ENCODE measurements around the gene EIF2S3.

EIF2S3 gene

GRCh38 chrX:24017674-24018073 lies 37.1 kb upstream of the EIF2S3 start:
- no peaks in the 10 kb centered on the region for H3K27me3 Mint-ChIP-seq (ENCODE audit: low read depth)
- H3K27ac Mint-ChIP-seq = no peak overlapping the region
- H3K9me3 Mint-ChIP-seq = no peaks in the 10 kb centered on the region
- no peak overlapping the region for H3K4me3 Mint-ChIP-seq
- H3K4me1 Mint-ChIP-seq = peaks cover 34% of the 10 kb centered on the region
- TF ChIP-seq, protein P1, sequence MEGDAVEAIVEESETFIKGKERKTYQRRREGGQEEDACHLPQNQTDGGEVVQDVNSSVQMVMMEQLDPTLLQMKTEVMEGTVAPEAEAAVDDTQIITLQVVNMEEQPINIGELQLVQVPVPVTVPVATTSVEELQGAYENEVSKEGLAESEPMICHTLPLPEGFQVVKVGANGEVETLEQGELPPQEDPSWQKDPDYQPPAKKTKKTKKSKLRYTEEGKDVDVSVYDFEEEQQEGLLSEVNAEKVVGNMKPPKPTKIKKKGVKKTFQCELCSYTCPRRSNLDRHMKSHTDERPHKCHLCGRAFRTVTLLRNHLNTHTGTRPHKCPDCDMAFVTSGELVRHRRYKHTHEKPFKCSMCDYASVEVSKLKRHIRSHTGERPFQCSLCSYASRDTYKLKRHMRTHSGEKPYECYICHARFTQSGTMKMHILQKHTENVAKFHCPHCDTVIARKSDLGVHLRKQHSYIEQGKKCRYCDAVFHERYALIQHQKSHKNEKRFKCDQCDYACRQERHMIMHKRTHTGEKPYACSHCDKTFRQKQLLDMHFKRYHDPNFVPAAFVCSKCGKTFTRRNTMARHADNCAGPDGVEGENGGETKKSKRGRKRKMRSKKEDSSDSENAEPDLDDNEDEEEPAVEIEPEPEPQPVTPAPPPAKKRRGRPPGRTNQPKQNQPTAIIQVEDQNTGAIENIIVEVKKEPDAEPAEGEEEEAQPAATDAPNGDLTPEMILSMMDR (IDR thresholded peaks at IDR 0.05; ENCODE audit: unreplicated experiment in 3 of 3) = no peak
- peaks cover 34% of the 10 kb centered on the region for H3K36me3 Mint-ChIP-seq (ENCODE audit: low read depth)

DNA sequence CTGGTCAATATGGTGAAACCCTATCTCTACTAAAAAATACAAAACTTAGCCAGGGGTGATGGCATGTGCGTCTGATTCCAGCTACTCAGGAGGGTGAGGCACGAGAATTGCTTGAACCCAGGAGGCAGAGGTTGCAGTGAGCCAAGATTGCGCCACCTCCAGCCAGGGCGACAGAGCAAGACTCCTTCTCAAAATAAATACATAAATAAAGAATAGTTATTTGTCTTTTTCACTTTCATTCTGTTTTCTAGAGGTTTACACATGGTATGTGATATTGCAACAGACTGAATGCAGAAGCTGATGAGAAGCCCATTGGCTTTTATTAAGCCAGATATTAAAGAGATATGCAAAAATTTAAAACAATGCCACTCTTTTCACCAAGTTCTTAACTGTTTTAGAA lies 35.9 kb upstream of the EIF2S3 start:
- no peaks in the 10 kb centered on the region for H3K9me3 Mint-ChIP-seq
- TF ChIP-seq, protein P1 (IDR thresholded peaks at IDR 0.05; ENCODE audit: unreplicated experiment in 3 of 3) = no peak
- H3K27me3 Mint-ChIP-seq (ENCODE audit: low read depth) = no peaks in the 10 kb centered on the region
- H3K4me1 Mint-ChIP-seq = peaks cover 42% of the 10 kb centered on the region
- H3K36me3 Mint-ChIP-seq (ENCODE audit: low read depth) = peaks cover 39% of the 10 kb centered on the region
- no peak overlapping the region for H3K27ac Mint-ChIP-seq
- no peak overlapping the region for H3K4me3 Mint-ChIP-seq

DNA sequence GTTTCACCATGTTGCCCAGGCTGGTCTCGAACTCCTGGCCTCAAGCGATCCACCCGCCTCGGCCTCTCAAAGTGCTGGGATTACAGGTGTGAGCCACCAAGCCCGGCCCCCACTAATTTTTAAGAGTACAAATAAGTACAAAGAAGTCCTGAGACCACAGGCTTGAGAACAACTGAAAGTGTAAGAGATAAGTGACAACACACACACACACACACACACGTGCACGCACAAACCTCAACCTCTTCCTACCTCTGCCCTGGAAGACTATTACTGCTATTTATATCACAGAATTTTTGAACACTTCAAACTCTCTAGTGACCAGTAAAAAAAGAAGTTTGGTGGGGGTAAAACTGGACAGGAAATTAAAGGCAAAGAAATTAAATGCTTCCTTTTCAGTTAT lies 35.3 kb upstream of the EIF2S3 start:
- Mint-ChIP-seq H3K36me3 (ENCODE audit: low read depth) (peaks cover 36% of the 10 kb centered on the region), H3K4me3 (no peak overlapping the region), H3K4me1 (peaks cover 39% of the 10 kb centered on the region), H3K9me3 (no peaks in the 10 kb centered on the region), H3K27ac (peak overlapping the region in 2 of 3 experiments; percentile 9 to 74), H3K27me3 (ENCODE audit: low read depth) (no peaks in the 10 kb centered on the region)
- TF ChIP-seq, protein P1 (IDR thresholded peaks at IDR 0.05; ENCODE audit: unreplicated experiment in 3 of 3) = no peak

- TF ChIP-seq, protein P1 (IDR thresholded peaks at IDR 0.05; ENCODE audit: unreplicated experiment in 3 of 3) = no peak
- Mint-ChIP-seq H3K27ac (peak overlapping the region; percentile 39 to 74 (median 58)), H3K36me3 (ENCODE audit: low read depth) (peaks cover 31% of the 10 kb centered on the region), H3K27me3 (ENCODE audit: low read depth) (no peaks in the 10 kb centered on the region), H3K4me3 (peak overlapping the region in 2 of 3 experiments; percentile 5 to 34), H3K9me3 (no peaks in the 10 kb centered on the region), H3K4me1 (peaks cover 35% of the 10 kb centered on the region)
These were observed 34.4 kb upstream of the EIF2S3 start for GRCh38 chrX:24020306-24020876.

- TF ChIP-seq, protein P1 (IDR thresholded peaks at IDR 0.05; ENCODE audit: unreplicated experiment in 3 of 3) = no peak
- H3K4me3 Mint-ChIP-seq = peak overlapping the region; percentile 84 to 94 (median 94)
- H3K27ac Mint-ChIP-seq = peak overlapping the region; percentile 75 to 100 (median 98)
- peaks cover 35% of the 10 kb centered on the region for H3K4me1 Mint-ChIP-seq
- no peaks in the 10 kb centered on the region for H3K27me3 Mint-ChIP-seq (ENCODE audit: low read depth)
- H3K36me3 Mint-ChIP-seq (ENCODE audit: low read depth) = peaks cover 16% of the 10 kb centered on the region
- H3K9me3 Mint-ChIP-seq = no peaks in the 10 kb centered on the region
These were observed 31.2 kb upstream of the EIF2S3 start for GRCh38 chrX:24023544-24023943.

Measured in nephron (organoid).